ENCODE results near the gene PCP2.

The PCP2 gene

DNA sequence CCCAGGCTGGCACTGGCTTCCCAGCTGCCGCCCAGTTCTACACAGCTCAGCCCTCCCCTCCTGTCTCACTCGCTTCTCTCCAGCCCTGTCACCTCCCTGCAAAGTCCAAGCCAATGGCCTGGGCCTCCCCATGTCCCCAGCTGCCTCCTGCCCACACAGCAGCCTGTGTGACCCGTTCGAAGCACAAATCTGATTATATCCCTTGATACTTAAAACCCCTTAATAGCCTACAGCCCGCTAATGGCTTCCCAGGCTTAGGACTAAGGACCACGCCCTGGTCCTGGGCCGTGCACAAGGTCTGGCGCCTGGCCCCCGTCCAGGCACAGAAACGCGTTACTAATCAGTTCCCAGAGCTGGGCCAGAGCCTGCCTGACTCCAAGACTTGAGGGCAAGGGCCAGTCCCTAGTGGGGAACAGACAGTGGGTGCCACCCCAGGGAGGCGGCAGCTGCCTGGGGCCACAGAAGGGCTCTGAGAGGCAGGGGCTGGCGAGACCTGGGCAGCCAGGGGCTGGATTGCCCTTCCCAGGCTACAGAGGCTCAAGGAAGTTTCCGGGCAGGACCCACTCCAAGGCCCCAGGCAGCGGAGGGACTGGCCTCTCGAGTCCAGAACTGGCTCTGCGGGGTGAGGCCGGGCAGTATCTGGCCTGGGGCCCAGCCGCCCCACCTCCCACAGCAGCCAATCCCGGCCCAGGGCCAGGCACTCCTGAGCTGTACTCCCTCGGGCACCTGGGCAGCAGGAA, 14.6 kb downstream of the PCP2 start:
- TF ChIP-seq, protein P1, sequence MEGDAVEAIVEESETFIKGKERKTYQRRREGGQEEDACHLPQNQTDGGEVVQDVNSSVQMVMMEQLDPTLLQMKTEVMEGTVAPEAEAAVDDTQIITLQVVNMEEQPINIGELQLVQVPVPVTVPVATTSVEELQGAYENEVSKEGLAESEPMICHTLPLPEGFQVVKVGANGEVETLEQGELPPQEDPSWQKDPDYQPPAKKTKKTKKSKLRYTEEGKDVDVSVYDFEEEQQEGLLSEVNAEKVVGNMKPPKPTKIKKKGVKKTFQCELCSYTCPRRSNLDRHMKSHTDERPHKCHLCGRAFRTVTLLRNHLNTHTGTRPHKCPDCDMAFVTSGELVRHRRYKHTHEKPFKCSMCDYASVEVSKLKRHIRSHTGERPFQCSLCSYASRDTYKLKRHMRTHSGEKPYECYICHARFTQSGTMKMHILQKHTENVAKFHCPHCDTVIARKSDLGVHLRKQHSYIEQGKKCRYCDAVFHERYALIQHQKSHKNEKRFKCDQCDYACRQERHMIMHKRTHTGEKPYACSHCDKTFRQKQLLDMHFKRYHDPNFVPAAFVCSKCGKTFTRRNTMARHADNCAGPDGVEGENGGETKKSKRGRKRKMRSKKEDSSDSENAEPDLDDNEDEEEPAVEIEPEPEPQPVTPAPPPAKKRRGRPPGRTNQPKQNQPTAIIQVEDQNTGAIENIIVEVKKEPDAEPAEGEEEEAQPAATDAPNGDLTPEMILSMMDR (conservative IDR thresholded peaks at IDR 0.05): no peak
- H3K27ac ChIP-seq: peak overlapping the region; percentile 99

DNA sequence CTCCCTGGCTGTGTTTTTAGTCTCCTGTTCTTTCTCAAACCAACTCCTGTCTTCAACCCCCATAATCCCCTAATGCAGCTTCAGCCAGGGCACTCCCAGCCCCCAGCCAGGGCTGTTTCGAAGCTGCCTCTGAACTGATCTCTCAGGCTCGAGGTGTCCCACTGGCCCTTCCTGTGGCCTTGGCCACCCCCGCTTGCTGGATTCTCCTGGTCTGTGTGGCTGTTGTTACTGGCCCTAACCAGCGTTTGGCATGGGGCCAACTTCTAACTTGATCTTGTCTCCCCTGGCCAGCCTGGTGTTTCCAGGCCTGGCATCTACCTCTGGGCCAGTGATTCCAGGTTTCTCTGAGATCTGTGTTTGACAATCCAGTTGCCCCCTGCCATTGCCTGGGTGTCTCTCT, 15.2 kb downstream of the PCP2 start:
- TF ChIP-seq, protein P1 (conservative IDR thresholded peaks at IDR 0.05): no peak
- peak overlapping the region; percentile 99 for H3K27ac ChIP-seq

DNA sequence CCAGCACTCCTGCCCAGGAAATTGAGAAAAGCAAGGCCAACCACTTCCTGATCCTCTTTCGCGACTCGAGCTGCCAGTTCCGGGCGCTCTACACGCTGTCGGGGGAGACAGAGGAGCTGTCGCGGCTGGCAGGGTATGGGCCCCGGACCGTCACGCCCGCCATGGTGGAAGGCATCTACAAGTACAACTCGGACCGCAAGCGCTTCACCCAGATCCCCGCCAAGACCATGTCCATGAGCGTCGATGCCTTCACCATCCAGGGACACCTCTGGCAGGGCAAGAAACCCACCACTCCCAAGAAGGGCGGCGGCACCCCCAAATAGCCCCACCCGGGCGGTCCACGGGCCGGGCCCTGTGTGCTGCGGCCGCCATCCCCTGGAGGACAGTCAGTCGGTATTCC, 15.8 kb downstream of the PCP2 start:
- TF ChIP-seq, protein P1 (conservative IDR thresholded peaks at IDR 0.05): no peak
- H3K27ac ChIP-seq: peak overlapping the region; percentile 99

DNA sequence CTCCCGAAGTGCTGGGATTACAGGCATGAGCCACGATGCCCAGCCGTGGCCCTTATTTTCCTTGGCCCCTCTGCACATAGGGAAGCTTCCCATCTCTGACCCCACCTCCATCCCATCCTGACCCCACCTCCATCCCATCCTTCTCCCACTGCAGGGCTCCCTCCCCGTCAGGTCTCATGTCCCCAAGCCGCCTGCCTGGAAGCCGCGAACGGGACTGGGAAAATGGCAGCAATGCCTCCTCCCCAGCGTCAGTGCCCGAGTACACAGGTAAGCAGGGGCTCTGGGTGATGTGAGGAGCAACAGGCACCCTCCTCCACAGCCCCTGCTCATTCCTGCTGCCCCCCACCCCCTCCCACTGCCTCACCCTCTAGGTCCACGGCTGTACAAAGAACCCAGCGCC, 16.3 kb downstream of the PCP2 start:
- peak overlapping the region; percentile 99 for H3K27ac ChIP-seq
- TF ChIP-seq, protein P1 (conservative IDR thresholded peaks at IDR 0.05): no peak

DNA sequence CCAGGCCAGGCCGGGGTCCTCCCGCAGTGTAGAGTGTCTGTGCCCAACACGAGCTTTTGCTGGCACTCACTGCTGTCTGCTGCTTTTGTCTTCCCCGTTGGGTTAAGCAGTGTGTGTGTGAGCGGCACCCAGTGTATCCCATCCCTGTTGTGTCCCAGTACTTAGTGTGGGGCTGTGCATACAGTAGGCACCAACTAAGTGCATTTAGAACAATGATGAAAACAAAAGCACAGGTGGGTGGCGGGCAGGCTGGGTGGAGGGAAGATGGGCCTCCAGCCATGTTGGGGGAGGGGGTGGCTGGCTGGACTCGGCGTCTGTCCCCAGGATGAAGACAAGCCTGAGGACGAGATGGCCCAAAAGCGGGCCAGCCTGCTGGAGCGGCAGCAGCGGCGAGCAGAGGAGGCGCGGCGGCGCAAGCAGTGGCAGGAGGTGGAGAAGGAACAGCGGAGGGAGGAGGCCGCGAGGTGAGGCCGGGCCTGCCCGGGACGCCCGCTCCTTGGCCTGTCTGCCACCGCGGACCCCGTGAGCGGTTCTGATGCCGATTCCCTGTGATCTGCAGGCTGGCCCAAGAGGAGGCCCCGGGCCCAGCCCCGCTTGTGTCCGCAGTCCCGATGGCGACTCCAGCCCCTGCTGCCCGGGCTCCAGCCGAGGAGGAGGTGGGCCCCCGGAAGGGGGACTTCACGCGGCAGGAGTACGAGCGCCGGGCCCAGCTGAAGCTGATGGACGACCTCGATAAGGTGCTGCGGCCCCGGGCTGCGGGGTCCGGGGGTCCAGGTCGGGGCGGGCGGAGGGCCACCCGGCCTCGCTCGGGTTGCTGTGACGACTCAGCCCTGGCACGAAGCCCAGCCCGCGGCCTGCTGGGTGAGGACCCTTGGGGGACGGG, 18.4 kb downstream of the PCP2 start:
- H3K27ac ChIP-seq: no peak overlapping the region
- TF ChIP-seq, protein P1 (conservative IDR thresholded peaks at IDR 0.05): no peak

DNA sequence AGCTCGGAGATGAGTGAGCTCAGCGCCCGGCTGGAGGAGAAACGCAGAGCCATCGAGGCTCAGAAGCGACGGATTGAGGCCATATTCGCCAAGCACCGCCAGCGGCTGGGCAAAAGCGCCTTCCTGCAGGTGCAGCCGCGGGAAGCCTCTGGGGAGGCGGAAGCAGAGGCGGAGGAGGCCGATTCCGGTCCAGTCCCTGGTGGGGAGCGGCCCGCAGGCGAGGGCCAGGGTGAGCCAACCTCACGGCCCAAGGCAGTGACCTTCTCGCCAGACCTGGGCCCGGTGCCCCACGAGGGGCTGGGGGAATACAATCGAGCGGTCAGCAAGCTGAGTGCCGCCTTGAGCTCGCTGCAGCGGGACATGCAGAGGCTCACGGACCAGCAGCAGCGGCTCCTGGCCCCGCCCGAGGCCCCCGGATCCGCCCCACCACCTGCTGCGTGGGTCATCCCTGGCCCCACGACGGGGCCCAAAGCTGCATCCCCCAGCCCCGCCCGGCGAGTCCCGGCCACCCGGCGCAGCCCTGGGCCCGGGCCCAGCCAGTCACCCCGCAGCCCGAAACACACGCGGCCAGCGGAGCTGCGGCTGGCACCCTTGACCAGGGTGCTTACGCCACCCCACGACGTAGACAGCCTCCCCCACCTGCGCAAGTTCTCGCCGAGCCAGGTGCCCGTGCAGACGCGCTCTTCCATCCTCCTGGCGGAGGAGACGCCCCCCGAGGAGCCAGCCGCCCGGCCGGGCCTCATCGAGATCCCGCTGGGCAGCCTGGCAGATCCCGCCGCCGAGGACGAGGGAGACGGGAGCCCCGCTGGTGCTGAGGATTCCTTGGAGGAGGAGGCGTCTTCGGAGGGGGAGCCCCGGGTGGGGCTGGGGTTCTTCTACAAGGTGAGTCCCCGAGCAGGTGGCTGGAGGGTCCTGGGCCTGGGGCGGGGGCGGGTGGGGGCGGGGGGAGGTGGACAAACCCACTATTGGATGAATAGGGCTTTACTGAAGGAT, 20.9 kb downstream of the PCP2 start:
- TF ChIP-seq, protein P1 (conservative IDR thresholded peaks at IDR 0.05): no peak
- H3K27ac ChIP-seq: no peak overlapping the region

Data from VCaP (cell line).